ENCODE measurements around the gene PAFAH1B1. TPM values are rescaled to one million over a fixed set of nuclear protein-coding genes. Genes with fewer than 3 reads are reported as not detected.

Gene PAFAH1B1
- total and polyA plus RNA-seq, 10 of the 15 experiments (the other 5 are each of a cell fraction or from before 2014, with no cell fraction given) = 28.9 to 107 (median 49.1) TPM

- TF ChIP-seq BCL11A (IDR thresholded peaks at IDR 0.05; ENCODE audit: low read depth, low read length) (no peak), HDAC2 (IDR thresholded peaks at IDR 0.05) (no peak), HSF1 (IDR thresholded peaks at IDR 0.05; ENCODE audit: low read depth, low read length) (no peak), USF1 (IDR thresholded peaks at IDR 0.05; ENCODE audit: borderline replicate concordance, extremely low read length, insufficient read depth, low read depth, low read length) (no peak), ZNF24 (IDR thresholded peaks at IDR 0.05) (no peak), NRF1 (conservative IDR thresholded peaks at IDR 0.05; ENCODE audit: low read depth, low read length) (no peak), CEBPZ (IDR thresholded peaks at IDR 0.05; ENCODE audit: low read depth, low read length) (no peak), RAD21 (IDR thresholded peaks at IDR 0.05; ENCODE audit: insufficient read depth, low read depth, low read length) (no peak)
Observed at GRCh38 chr17:2705888-2706795, 112.7 kb downstream of the PAFAH1B1 start (continued).
